HG03469 (cell line): ENCODE measurements around the gene ZNF532.
"Not testable (repeated sequence)": the region's sequence is repeated elsewhere in the genome, so short reads cannot be mapped to it uniquely, and the experiment has no call there.

Experiments
- ATAC-seq: cut with Tn5 transposase; IDR thresholded peaks from one replicate; pipeline ENCODE4 v1.9.1; 2021; ENCODE audit warnings: mild to moderate bottlenecking, moderate library complexity, moderate number of reproducible peaks; ENCODE audit not compliant: unreplicated experiment

ZNF532 gene

DNA sequence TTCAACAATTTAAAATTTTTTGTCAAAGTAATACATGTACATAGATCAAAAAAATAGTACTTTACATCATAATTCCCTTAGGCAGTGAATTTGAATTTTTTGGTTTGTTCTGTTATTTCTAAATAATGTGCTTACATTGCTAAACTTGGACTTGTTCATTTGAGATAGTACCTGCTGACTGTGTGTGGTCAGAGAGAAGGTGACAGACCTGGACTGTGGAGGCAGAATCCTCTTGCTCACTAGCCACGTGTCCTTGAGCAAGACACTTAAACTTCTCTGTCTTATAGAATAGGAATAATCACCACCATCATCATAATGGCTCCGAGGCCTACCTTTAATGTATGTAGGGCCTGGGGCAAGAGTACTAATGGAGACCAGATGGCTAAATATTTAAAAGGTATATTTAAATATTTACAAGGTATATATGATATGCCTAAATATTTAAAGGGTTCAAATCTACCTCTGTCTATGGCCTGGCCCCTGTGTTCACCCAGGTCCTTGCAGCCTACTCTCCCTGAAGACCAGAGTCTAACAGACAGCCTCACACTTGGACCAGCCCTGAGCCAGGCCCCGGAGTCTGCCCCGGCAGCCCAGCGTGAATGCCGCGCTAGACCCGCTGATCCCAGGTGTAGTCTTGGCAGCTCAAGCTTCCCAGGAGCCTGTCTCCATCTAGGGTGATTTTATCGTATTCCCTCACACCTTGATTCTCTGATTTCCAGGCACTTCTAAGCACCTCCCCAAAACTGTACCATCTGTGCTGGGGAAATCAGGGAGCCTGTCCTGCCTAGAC lies 33.5 kb downstream of the ZNF532 start:
- no peak for ATAC-seq

GRCh38 chr18:58900015-58900649 lies 35.5 kb downstream of the ZNF532 start:
- ATAC-seq: no peak

GRCh38 chr18:58901143-58901542 lies 36.5 kb downstream of the ZNF532 start:
- ATAC-seq: no peak

DNA sequence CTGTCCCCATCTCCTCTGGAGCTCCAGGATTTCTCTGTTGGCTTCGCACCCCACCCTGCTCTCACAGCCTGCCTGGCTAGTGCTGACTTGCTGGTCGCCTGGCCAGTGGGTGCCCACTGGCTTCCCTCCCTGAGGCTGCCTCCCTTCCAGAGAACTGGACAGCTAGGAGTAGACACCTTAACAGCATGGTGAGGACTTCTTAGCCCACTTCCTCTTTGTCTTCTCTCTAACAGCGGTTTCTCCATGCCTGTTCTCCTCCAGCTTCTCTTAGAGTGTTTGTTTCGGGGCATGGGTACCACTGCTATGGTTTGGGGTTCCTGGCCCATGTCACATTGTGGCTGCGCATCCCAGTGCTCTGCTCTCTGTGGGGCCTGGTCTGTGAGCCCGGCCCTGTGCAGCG lies 37.1 kb downstream of the ZNF532 start:
- no peak for ATAC-seq

GRCh38 chr18:58902961-58903360 lies 38.3 kb downstream of the ZNF532 start:
- ATAC-seq: no peak

DNA sequence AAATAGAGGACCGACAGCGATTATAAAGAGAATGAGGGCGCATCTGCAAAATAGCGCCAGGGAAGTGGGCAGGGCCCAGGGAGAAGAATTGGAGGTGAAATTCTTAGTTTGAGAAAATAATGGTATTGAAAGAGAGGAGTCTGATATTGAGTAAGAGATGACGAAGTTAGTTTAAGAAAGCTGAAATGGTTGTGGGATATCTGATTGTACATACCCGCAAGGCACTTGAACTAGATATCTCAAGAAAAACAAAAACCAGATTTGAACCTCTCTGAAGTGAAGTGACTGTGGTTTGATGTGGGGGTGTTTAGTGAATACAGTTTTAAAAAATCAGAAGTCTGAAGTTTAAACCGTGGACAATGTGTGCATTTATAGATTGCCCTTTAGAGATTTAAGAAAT lies 38.9 kb downstream of the ZNF532 start:
- no peak for ATAC-seq

DNA sequence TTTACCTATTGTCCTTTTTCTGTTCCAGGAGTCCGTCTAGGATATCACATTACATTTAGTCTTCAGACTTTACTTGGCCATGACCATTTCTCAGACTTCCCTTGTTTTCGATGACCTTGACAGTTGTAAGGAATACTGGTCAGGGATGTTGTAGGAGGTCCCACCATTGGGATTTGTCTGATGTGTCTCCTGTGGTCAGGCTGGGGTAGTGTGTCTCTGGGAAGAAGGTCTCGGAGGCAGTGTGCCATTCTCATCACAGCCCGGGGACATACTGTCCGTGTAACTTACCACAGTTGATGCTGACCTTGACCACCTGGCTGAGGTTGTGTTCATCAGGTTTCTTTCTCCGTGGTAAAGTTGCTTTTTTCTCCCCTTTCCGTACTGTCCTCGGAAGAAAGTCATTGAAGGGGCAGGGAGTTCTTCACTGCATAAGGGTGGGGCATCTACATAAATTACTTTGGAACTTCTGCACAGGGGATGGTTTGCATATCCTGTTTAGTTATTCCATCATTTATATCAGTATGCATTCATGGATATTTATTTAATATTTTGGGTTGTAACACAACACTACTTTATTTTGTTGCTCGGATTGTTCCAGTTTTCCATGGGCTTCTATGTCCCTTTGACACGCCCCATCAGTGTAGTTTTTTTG lies 41.2 kb downstream of the ZNF532 start:
- no peak for ATAC-seq

DNA sequence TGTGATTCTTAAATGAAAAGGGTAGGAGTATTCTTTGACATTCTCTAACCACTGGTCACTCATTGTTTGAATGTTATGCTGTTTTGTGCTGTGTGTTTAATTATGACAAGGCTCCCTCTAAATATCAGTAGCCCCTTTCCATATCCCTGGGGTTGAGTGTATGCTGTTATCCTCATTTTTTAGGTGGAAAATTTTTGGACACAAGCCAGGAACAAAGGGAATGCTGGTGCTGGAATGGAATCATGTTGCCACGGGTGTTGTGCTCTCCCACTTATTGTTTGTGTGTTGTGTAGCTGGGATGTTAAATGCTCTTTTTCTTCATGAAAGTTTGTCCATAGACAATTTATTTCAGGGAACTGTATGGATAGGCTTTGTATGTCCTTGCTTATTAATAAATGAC lies 43.3 kb downstream of the ZNF532 start:
- ATAC-seq: no peak

DNA sequence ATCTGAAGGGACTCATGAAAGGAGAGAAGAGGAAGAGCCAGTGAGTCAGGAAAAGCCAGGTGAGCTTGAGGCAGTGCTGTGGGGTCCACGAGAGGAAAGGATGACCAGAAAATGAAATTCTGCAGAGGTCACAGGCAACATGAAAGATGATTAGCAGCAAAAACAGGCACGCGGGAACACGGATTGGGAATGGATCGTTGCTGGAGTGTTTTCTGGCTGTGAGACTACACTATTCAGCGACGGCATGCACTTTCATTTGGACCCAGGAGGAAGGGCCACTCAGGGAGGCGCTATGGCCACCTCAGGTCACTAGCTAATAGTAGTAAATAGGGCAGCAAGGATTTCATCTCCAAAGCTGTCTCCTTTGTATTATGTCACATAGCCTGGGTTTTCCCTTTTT lies 44.8 kb downstream of the ZNF532 start:
- no peak for ATAC-seq

DNA sequence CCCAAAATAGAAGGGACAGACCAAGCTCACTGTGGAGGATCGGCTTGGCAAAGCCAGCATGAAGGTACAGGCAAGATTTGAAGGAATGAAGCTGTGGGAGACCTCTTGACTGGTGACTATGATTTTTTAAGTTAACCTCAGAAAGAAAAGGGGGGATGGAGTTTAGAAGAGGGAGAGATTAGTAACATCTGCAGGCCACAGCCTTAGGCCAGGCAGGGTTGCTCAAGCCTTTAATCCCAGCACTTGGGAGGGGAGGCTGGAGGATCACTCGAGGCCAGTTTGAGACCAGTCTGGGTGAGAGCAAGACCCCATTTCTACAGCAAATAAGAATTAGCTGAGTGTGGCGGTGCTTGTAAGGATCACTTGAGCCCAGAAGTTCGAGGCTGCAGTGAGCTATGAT lies 46.6 kb downstream of the ZNF532 start:
- no peak for ATAC-seq

DNA sequence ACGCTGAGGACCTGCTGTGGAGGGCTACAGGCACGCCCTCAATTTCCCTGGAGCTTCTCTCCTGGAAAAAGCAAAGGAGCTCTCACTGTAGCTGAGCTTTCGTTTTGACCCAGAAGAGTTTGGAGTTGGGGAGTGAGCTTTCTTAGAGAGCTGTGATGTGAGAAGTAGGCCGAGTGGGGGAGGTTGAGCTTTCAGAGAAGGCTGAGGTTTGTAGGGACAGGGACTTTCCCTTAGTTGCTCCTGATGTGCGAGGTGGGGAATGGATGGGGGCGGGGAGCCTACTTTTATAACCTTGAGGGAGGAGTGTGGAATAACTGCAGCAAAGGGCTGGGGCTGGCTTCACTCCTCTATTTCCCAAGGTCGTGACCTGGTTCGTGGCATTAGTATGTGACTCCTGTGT lies 47.1 kb downstream of the ZNF532 start:
- no peak for ATAC-seq

- ATAC-seq: no peak
These were observed 50.5 kb downstream of the ZNF532 start for GRCh38 chr18:58915006-58915799.

- ATAC-seq: no peak
These were observed 51.3 kb downstream of the ZNF532 start for GRCh38 chr18:58915995-58916394.

DNA sequence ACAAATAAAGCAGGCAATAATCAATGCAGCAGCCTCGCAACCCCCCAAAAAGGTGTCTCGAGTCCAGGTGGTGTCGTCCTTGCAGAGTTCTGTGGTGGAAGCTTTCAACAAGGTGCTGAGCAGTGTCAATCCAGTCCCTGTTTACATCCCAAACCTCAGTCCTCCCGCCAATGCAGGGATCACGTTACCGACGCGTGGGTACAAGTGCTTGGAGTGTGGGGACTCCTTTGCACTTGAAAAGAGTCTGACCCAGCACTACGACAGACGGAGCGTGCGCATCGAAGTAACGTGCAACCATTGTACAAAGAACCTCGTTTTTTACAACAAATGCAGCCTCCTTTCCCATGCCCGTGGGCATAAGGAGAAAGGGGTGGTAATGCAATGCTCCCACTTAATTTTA lies 55.3 kb downstream of the ZNF532 start:
- not testable (repeated sequence) for ATAC-seq

GRCh38 chr18:58922995-58923394 lies 58.3 kb downstream of the ZNF532 start:
- ATAC-seq: no peak

DNA sequence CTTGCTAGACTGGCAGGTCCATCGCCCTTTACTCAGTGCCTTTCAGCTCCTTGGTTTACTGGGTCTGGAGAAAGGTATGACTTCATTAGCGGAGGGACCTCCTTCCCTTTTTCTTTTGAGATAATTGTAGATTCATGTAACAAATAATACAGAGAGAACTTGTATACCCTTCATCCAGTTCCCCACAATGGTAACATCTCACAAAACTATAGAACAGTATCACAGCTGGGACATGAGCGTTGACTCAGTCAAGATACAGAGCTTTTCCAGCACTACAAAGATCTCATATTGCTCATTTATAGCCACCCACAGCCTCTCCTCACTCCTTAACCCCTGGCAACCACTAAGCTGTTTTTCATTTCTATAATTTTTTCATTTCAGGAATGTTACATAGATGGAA lies 59.8 kb downstream of the ZNF532 start:
- no peak for ATAC-seq

- ATAC-seq: no peak
These were observed 63.0 kb downstream of the ZNF532 start for GRCh38 chr18:58927659-58928058.

- no peak for ATAC-seq
These were observed 63.7 kb downstream of the ZNF532 start for GRCh38 chr18:58928386-58928785.

GRCh38 chr18:58929206-58929605 lies 64.5 kb downstream of the ZNF532 start:
- ATAC-seq: no peak

DNA sequence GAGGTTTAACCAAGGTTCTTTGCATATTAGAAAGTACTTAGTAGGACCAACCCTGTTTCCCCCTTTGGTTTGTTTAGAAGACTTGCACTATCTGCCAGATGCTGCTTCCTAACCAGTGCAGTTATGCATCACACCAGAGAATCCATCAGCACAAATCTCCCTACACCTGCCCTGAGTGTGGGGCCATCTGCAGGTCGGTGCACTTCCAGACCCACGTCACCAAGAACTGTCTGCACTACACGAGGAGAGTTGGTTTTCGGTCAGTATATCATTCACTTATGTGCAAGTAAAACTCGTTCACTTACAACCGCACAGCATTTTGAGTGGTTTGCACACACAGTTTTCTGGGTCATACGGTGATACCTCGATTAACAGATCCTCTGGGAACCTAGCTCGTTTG lies 69.7 kb downstream of the ZNF532 start:
- ATAC-seq: no peak

DNA sequence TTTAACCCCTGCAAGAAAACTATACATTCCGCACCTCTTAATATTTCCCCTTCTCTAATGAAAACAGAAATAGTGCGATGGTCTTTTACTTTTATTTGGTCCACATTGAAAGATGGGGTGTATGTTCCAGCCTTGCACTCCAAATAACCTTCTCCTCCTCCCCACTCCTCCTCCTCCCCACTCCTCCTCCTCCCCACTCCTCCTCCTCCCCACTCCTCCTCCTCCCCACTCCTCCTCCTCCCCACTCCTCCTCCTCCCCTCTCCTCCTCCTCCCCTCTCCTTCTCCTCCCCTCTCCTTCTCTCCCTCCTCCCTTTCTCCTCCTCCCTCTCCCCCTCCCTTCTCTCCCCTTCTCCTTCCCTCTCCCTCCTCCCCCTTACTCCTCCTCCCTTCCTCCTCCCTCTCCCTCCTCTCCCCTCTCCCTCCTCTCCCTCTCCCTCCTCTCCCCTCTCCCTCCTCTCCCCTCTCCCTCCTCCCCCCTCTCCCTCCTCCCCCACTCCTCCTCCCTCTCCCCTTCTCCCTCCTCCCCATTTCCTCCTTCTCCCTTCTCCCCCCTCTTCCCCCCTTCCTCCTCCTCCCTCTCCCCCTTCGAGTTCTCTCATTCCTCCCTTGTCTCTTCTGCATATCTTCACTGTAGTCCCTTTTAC lies 70.4 kb downstream of the ZNF532 start:
- ATAC-seq: no peak
